Tibial nerve (tissue), 4 donors: Measurements from ENCODE around the gene HMGB2.

Source experiments
- EP300 ChIP-seq, 2 donors: sonication (generic); formaldehyde crosslinking; IDR thresholded peaks; one replicate each; pipeline ENCODE4 v1.6.1; 2017; ENCODE audit warnings: antibody characterized with exemption in 2 of 2, mild to moderate bottlenecking in 1 of 2
- POLR2A ChIP-seq, 2 donors: fragments of 450-650 bp; IDR thresholded peaks; one replicate each; pipeline ENCODE4 v1.6.1; 2017; ENCODE audit warnings: antibody characterized with exemption in 2 of 2, mild to moderate bottlenecking in 2 of 2, moderate library complexity in 2 of 2
- TF ChIP-seq, protein P1 (sequence below), 5 experiments: fragments of 200-600 bp in 3 of 5; fragments of 450-650 bp in 2 of 5; sonication (generic) in 3 of 5; IDR thresholded peaks; one replicate each; pipeline ENCODE4 v1.5.1; 2016 to 2019; ENCODE audit warnings: antibody characterized with exemption in 5 of 5, mild to moderate bottlenecking in 3 of 5, moderate library complexity in 2 of 5

DNA sequence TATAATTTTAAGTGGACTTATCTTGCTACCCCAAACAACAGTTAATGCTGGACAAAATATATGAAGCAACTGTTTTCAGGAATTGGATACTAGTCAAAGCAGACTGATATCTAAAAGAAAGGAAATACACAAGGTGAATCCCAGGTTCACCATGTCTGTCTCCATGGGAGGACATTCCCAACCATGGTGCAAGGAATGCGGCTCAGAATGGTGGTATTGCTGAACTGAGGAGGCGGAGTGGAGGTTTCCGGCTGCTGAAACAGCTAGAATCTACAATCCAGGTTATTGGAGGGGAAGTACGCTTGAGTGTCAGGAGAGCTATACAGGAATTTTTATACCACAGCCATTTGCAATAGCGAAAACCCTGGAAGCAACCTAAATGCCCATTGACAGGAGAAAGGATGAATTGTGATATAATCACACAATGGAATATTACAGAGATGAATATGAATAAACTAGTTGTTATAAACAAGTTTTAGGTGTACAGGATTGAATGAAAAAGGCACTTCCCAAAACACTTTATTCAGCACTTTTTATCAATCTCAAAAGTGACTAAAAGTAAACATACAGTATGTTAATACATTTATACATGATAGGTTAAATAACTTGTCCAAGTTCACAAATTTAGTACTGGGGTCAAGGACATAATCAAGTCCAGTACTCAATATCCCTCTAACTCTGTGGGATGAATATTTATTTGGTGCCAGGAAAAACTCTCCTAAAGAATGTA, 9.0 kb downstream of the HMGB2 start:
- TF ChIP-seq, protein P1, sequence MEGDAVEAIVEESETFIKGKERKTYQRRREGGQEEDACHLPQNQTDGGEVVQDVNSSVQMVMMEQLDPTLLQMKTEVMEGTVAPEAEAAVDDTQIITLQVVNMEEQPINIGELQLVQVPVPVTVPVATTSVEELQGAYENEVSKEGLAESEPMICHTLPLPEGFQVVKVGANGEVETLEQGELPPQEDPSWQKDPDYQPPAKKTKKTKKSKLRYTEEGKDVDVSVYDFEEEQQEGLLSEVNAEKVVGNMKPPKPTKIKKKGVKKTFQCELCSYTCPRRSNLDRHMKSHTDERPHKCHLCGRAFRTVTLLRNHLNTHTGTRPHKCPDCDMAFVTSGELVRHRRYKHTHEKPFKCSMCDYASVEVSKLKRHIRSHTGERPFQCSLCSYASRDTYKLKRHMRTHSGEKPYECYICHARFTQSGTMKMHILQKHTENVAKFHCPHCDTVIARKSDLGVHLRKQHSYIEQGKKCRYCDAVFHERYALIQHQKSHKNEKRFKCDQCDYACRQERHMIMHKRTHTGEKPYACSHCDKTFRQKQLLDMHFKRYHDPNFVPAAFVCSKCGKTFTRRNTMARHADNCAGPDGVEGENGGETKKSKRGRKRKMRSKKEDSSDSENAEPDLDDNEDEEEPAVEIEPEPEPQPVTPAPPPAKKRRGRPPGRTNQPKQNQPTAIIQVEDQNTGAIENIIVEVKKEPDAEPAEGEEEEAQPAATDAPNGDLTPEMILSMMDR (IDR thresholded peaks at IDR 0.05), result no peak
- TF ChIP-seq POLR2A (IDR thresholded peaks at IDR 0.05) (no peak), EP300 (IDR thresholded peaks at IDR 0.05) (no peak)
